Activated CD4-positive, alpha-beta T cell treated with anti-CD3 and anti-CD28 coated beads for 36 hours (primary cell): Measurements from ENCODE around the gene HSPA12B. TPM values are rescaled to one million over a fixed set of nuclear protein-coding genes. Genes with fewer than 3 reads are reported as not detected.
A peak's percentile ranks its signal among the peaks of the same experiment; 100 is the strongest.

Source experiments
- ATAC-seq: fragments of 200-7000 bp; cut with Tn5 transposase; one replicate; pipeline ENCODE4 v1.10.0; 2021; ENCODE audit warnings: mild to moderate bottlenecking, moderate library complexity
- CTCF ChIA-PET: fragments of 350-600 bp; sonication (Branson Sonifier 250); formaldehyde crosslinking; loops from one replicate; lab custom pipeline; 2021; ENCODE audit warnings: antibody characterized with exemption; lab: Charles Lee
- POLR2A ChIA-PET: fragments of 350-600 bp; sonication (Branson Sonifier 250); formaldehyde crosslinking; loops from one replicate; lab custom pipeline; 2021; ENCODE audit warnings: antibody characterized with exemption, inconsistent platforms; lab: Charles Lee
- DNase-seq: peaks from one replicate; pipeline ENCODE4 v3.0.0-alpha.2; 2020
- H3K27ac Mint-ChIP-seq: one replicate; pipeline ENCODE4 v1.8.0; 2021; ENCODE audit warnings: mixed read lengths
- H3K27me3 Mint-ChIP-seq: one replicate; pipeline ENCODE4 v1.8.0; 2021; ENCODE audit warnings: mixed read lengths
- H3K36me3 Mint-ChIP-seq: one replicate; pipeline ENCODE4 v1.8.0; 2021; ENCODE audit warnings: low read depth, mixed read lengths
- H3K4me1 Mint-ChIP-seq: one replicate; pipeline ENCODE4 v1.8.0; 2021; ENCODE audit warnings: mixed read lengths
- H3K4me3 Mint-ChIP-seq: one replicate; pipeline ENCODE4 v1.8.0; 2021; ENCODE audit warnings: mild to moderate bottlenecking, moderate library complexity, mixed read lengths
- H3K9me3 Mint-ChIP-seq: one replicate; pipeline ENCODE4 v1.8.0; 2021; ENCODE audit warnings: low read depth, mixed read lengths
- intact Hi-C, 2 experiments: fragments of 100-400 bp; cut with DNase I in 1 of 2; cut with micrococcal nuclease in 1 of 2; formaldehyde crosslinking; loops; one replicate each; pipeline versions ENCODE4 v1.14.2 to v1.15.1; 2022 to 2024; cut with DNase I, micrococcal nuclease
- total RNA-seq, 2 experiments: library from RNA; stranded (reverse); gene quantifications; one replicate each; pipeline ENCODE4 v1.2.3, GENCODE V29; 2021

Gene HSPA12B
- total RNA-seq, 2 experiments from 2014 or later = not detected

DNA sequence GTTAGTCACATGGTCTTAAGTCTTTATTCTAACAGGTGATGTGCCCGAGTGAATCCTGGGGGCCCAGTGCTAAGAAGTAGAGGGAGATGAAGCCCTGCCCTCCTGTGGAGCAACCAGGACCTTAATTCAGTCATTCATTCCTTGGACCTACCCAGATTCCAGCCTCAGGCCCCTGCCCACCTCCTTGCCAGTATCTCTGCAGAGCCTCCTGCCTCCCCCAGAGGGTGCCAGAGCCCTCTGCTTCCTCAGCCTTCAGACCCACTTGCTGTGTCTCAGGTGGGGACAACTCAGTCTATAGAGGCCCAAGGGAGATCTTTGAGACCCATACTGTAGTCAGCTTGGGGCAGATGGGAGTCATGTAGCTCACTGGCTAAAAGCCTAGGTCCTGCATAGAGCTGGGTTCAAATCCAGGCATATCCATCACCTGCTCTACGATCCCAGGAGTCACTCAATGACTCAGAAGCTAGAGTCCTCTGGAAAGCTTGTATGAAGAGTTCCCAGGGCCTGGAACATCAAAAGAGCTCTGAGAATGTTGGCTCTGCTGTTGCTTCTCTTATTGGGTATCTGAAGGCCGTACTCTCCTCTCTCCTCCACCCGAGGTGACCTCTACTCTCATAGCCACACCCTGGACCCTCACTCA is 16.2 kb upstream of the HSPA12B start:
- H3K4me1 Mint-ChIP-seq = no peaks in the 10 kb centered on the region
- ChIA-PET POLR2A (no interaction called here), CTCF (interaction anchor here (0.6 to 1.5 kb wide), 7 partner anchors 9 to 323 kb away, joined by 3 to 6 read pairs (median 3); no protein-coding TSS in a partner anchor)
- DNase-seq (peak; percentile 59), ATAC-seq (peak; percentile 78)
- intact Hi-C loops = no loop called here
- H3K36me3 Mint-ChIP-seq = no peaks in the 10 kb centered on the region
- no peak overlapping the region for H3K27ac Mint-ChIP-seq
- no peaks in the 10 kb centered on the region for H3K9me3 Mint-ChIP-seq
- H3K27me3 Mint-ChIP-seq = peaks cover 7% of the 10 kb centered on the region
- no peak overlapping the region for H3K4me3 Mint-ChIP-seq

GRCh38 chr20:3719046-3719445 is 13.4 kb upstream of the HSPA12B start:
- H3K9me3 Mint-ChIP-seq = no peaks in the 10 kb centered on the region
- H3K27me3 Mint-ChIP-seq = peaks cover 12% of the 10 kb centered on the region
- H3K36me3 Mint-ChIP-seq = no peaks in the 10 kb centered on the region
- POLR2A ChIA-PET = interaction anchor here (0.6 kb wide), 1 partner anchor 403 kb away, joined by 8 read pairs; no protein-coding TSS in a partner anchor
- CTCF ChIA-PET = interaction anchor here (0.5 to 1.5 kb wide), 3 partner anchors 22 to 120 kb away, joined by 3 to 5 read pairs (median 3); no protein-coding TSS in a partner anchor
- no peak overlapping the region for H3K27ac Mint-ChIP-seq
- H3K4me1 Mint-ChIP-seq = no peaks in the 10 kb centered on the region
- ATAC-seq = no peak
- no peak for DNase-seq
- intact Hi-C loops = no loop called here
- H3K4me3 Mint-ChIP-seq = no peak overlapping the region

DNA sequence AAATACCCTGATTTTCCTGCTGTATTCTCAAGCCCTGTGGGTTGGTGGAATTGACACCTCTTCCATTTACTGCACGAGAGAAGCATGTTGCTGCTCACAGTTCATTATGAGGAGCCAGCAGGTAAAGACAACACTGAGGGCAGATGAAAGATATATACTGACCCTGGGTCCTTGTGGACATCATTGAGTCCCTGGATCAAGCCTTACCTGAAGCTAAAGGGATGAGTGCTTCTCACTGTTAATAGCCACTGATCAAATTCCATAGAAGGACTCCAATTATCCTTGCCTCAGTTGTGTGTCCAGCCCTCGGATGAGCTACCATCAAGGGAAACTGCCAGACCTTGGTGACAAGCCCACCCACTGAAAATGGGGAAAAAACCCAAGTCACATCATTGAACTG is 12.4 kb upstream of the HSPA12B start:
- H3K27ac Mint-ChIP-seq = no peak overlapping the region
- intact Hi-C loops = no loop called here
- H3K27me3 Mint-ChIP-seq = peaks cover 15% of the 10 kb centered on the region
- POLR2A ChIA-PET = no interaction called here
- CTCF ChIA-PET = interaction anchor here (0.9 to 1.4 kb wide), 3 partner anchors 9 to 44 kb away, joined by 3 to 7 read pairs (median 4); no protein-coding TSS in a partner anchor
- H3K36me3 Mint-ChIP-seq = no peaks in the 10 kb centered on the region
- no peak overlapping the region for H3K4me3 Mint-ChIP-seq
- DNase-seq = no peak
- no peaks in the 10 kb centered on the region for H3K9me3 Mint-ChIP-seq
- ATAC-seq = no peak
- no peaks in the 10 kb centered on the region for H3K4me1 Mint-ChIP-seq

GRCh38 chr20:3720626-3721025 is 11.9 kb upstream of the HSPA12B start:
- ChIA-PET CTCF (interaction anchor here (1.4 kb wide), 1 partner anchor 10 kb away, joined by 7 read pairs; no protein-coding TSS in a partner anchor), POLR2A (no interaction called here)
- H3K4me3 Mint-ChIP-seq = no peak overlapping the region
- H3K27me3 Mint-ChIP-seq = peaks cover 15% of the 10 kb centered on the region
- DNase-seq (no peak), ATAC-seq (no peak)
- no peaks in the 10 kb centered on the region for H3K36me3 Mint-ChIP-seq
- H3K27ac Mint-ChIP-seq = no peak overlapping the region
- H3K9me3 Mint-ChIP-seq = no peaks in the 10 kb centered on the region
- intact Hi-C loops = no loop called here
- H3K4me1 Mint-ChIP-seq = no peaks in the 10 kb centered on the region

- Mint-ChIP-seq H3K36me3 (no peaks in the 10 kb centered on the region), H3K4me3 (no peak overlapping the region), H3K27me3 (peaks cover 18% of the 10 kb centered on the region), H3K27ac (no peak overlapping the region), H3K4me1 (no peaks in the 10 kb centered on the region), H3K9me3 (no peaks in the 10 kb centered on the region)
- intact Hi-C loops = no loop called here
- POLR2A ChIA-PET = no interaction called here
- DNase-seq (no peak), ATAC-seq (no peak)
- CTCF ChIA-PET = interaction anchor here (0.9 to 1.2 kb wide), 2 partner anchors 11 to 54 kb away, joined by 3 to 5 read pairs; no protein-coding TSS in a partner anchor
Observed at GRCh38 chr20:3721912-3722311, 10.6 kb upstream of the HSPA12B start.

DNA sequence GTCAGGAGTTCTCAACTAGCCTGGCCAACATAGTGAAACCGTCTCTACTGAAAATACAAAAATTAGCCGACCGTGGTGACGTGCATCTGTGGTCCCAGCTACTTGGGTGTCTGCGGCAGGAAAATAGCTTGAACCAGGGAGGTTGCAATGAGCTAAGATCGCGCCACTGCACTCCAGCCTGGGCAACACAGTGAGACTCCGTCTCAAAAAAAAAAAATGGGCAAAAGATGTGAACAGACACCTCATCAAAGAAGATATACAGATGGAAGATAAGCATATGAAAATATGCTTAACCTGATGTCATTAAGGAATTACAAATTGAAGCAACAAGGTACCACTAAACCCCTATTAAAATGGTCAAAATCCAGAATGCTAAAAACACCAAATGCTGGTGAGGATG is 9.2 kb upstream of the HSPA12B start:
- Mint-ChIP-seq H3K9me3 (no peaks in the 10 kb centered on the region), H3K36me3 (no peaks in the 10 kb centered on the region), H3K4me3 (no peak overlapping the region), H3K27ac (no peak overlapping the region), H3K4me1 (no peaks in the 10 kb centered on the region), H3K27me3 (peaks cover 31% of the 10 kb centered on the region)
- POLR2A ChIA-PET = no interaction called here
- CTCF ChIA-PET = interaction anchor here (1.3 kb wide), 1 partner anchor 12 kb away, joined by 5 read pairs; no protein-coding TSS in a partner anchor
- no peak for ATAC-seq
- intact Hi-C loops = no loop called here
- DNase-seq = no peak

DNA sequence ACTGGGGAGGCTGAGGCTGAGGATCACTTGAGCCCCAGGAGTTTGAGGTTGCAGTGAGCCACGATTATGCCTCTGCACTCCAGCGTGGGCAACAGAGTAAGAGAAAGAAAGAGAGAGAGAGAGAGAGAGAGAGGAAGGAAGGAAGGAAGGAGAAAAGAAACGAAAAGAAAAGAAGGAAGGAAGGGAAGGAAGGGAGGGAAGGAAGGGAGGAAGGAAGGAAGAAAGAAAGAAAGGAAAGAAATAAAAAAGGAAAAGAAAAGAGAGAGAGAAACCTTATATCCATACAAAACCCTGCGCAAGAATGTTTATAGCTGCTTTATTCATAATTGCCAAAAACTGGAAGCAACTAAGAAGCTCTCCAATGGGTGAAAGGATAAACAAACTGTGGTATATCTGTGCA is 8.1 kb upstream of the HSPA12B start:
- no peaks in the 10 kb centered on the region for H3K4me1 Mint-ChIP-seq

GRCh38 chr20:3727401-3728021 is 5.0 kb upstream of the HSPA12B start:
- no peak for ATAC-seq
- Mint-ChIP-seq H3K9me3 (no peaks in the 10 kb centered on the region), H3K36me3 (no peaks in the 10 kb centered on the region), H3K4me3 (no peak overlapping the region), H3K4me1 (no peaks in the 10 kb centered on the region), H3K27me3 (peaks cover 38% of the 10 kb centered on the region), H3K27ac (no peak overlapping the region)
- no peak for DNase-seq
- POLR2A ChIA-PET = no interaction called here
- CTCF ChIA-PET = interaction anchor here (1.0 kb wide), 1 partner anchor 51 kb away, joined by 3 read pairs; no protein-coding TSS in a partner anchor
- intact Hi-C loops = no loop called here

More for the DNA sequence above, 8.1 kb upstream of the HSPA12B start:
- ChIA-PET CTCF (interaction anchor here (1.3 kb wide), 1 partner anchor 13 kb away, joined by 5 read pairs; no protein-coding TSS in a partner anchor), POLR2A (no interaction called here)
- Mint-ChIP-seq H3K4me3 (no peak overlapping the region), H3K27me3 (peaks cover 33% of the 10 kb centered on the region), H3K36me3 (no peaks in the 10 kb centered on the region), H3K9me3 (no peaks in the 10 kb centered on the region), H3K27ac (no peak overlapping the region)
- ATAC-seq (no peak), DNase-seq (no peak)
- intact Hi-C loops = no loop called here

- intact Hi-C loops = no loop called here
- ATAC-seq (no peak), DNase-seq (no peak)
- H3K4me1 Mint-ChIP-seq = no peaks in the 10 kb centered on the region
- CTCF ChIA-PET = interaction anchor here (1.0 to 1.2 kb wide), 2 partner anchors 18 to 51 kb away, joined by 3 to 7 read pairs; no protein-coding TSS in a partner anchor
- H3K9me3 Mint-ChIP-seq = no peaks in the 10 kb centered on the region
- H3K36me3 Mint-ChIP-seq = no peaks in the 10 kb centered on the region
- no peak overlapping the region for H3K27ac Mint-ChIP-seq
- POLR2A ChIA-PET = no interaction called here
- peaks cover 42% of the 10 kb centered on the region for H3K27me3 Mint-ChIP-seq
- no peak overlapping the region for H3K4me3 Mint-ChIP-seq
Observed at GRCh38 chr20:3728354-3728753, 4.1 kb upstream of the HSPA12B start.

DNA sequence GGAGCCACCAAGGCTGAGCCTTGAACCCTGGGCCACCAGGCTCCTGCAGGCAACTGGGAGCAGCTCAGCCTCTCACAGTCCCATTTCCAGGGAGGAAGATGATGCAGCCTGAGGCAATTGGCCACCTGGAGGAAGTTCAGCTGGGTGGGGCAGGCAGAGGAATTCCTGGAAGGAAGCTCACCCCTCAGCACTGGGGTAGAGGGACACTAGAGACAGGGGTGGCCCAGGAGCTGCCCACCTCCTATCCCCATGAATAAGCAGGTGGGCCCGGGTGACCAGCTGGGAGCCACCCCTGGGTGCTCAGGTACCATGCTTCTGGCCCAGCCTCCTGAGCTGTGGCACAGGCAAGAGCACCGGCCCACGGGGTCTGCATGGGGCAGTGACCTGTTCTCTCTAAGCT is 3.6 kb upstream of the HSPA12B start:
- no peaks in the 10 kb centered on the region for H3K36me3 Mint-ChIP-seq
- CTCF ChIA-PET = interaction anchor here (0.6 to 1.2 kb wide), 2 partner anchors 18 to 59 kb away, joined by 3 to 7 read pairs; no protein-coding TSS in a partner anchor
- no peaks in the 10 kb centered on the region for H3K4me1 Mint-ChIP-seq

DNA sequence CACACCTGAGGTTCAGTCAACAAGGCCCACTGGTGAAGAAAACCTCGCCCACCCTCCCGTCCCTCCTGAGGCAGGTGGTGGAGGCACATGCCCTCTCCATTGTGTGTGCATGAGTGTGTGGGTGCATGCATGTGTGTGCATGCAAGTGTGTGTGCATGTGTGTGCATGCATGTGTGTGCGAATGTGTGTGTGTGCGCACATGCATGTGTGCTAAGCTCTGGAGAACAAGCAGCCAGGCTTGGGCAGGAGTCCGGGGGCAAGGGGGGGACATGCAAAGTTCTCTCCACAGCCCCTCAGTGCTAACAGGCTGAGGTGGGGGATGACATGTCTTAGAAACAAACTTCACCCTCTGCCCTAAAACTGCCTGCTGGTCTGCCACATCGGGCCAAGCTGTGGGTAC is 3.1 kb upstream of the HSPA12B start:
- H3K27me3 Mint-ChIP-seq = peaks cover 42% of the 10 kb centered on the region
- intact Hi-C loops = no loop called here
- no peaks in the 10 kb centered on the region for H3K4me1 Mint-ChIP-seq
- no peaks in the 10 kb centered on the region for H3K9me3 Mint-ChIP-seq
- H3K36me3 Mint-ChIP-seq = no peaks in the 10 kb centered on the region
- DNase-seq (no peak), ATAC-seq (no peak)
- ChIA-PET POLR2A (no interaction called here), CTCF (interaction anchor here (0.6 to 1.2 kb wide), 2 partner anchors 19 to 59 kb away, joined by 3 to 7 read pairs; no protein-coding TSS in a partner anchor)
- no peak overlapping the region for H3K4me3 Mint-ChIP-seq
- no peak overlapping the region for H3K27ac Mint-ChIP-seq

More for the DNA sequence above, 3.6 kb upstream of the HSPA12B start:
- intact Hi-C loops = no loop called here
- no peak for ATAC-seq
- no peak overlapping the region for H3K4me3 Mint-ChIP-seq
- no peak for DNase-seq
- H3K27me3 Mint-ChIP-seq = peaks cover 42% of the 10 kb centered on the region
- POLR2A ChIA-PET = no interaction called here
- H3K9me3 Mint-ChIP-seq = no peaks in the 10 kb centered on the region
- H3K27ac Mint-ChIP-seq = no peak overlapping the region
